H9 (cell line): ENCODE data around the gene CIB4. TPM values are rescaled to one million over a fixed set of nuclear protein-coding genes. Genes with fewer than 3 reads are reported as not detected.
A peak's percentile ranks its signal among the peaks of the same experiment; 100 is the strongest.

Experiments used
- DNase-seq: peaks from one replicate; pipeline ENCODE4 v3.0.0-alpha.2; 2017
- H2AFZ ChIP-seq: one replicate; pipeline ENCODE4 v1.6.1; 2013; ENCODE audit warnings: mild to moderate bottlenecking, low read length, control low read depth, moderate library complexity
- H2AK5ac ChIP-seq: 2 replicates; pipeline ENCODE4 v1.6.1; 2013; ENCODE audit warnings: low read length, control low read depth, mixed read lengths; ENCODE audit not compliant: insufficient read length
- H2BK120ac ChIP-seq: one replicate; pipeline ENCODE4 v1.6.1; 2013; ENCODE audit warnings: low read depth, mild to moderate bottlenecking, low read length, control low read depth, inconsistent platforms; ENCODE audit not compliant: poor library complexity, severe bottlenecking
- H2BK12ac ChIP-seq: 2 replicates; pipeline ENCODE4 v1.6.1; 2013; ENCODE audit warnings: low read length, control low read depth, mixed read lengths, low read depth; ENCODE audit not compliant: insufficient read length
- H2BK15ac ChIP-seq: 2 replicates; pipeline ENCODE4 v1.6.1; 2013; ENCODE audit warnings: low read depth, low read length, control low read depth
- H2BK20ac ChIP-seq: one replicate; pipeline ENCODE4 v1.6.1; 2013; ENCODE audit warnings: low read depth, mild to moderate bottlenecking, low read length, control low read depth, inconsistent platforms; ENCODE audit not compliant: poor library complexity, severe bottlenecking
- H2BK5ac ChIP-seq: 2 replicates; pipeline ENCODE4 v1.6.1; 2013; ENCODE audit warnings: low read length, control low read depth, mixed read lengths; ENCODE audit not compliant: insufficient read length
- H3K14ac ChIP-seq: 2 replicates; pipeline ENCODE4 v1.6.1; 2013; ENCODE audit warnings: low read length, control low read depth; ENCODE audit not compliant: insufficient read depth
- H3K18ac ChIP-seq: 2 replicates; pipeline ENCODE4 v1.6.1; 2013; ENCODE audit warnings: low read depth, mild to moderate bottlenecking, mixed read lengths, low read length, control low read depth; ENCODE audit not compliant: insufficient read length
- H3K23ac ChIP-seq: 2 replicates; pipeline ENCODE4 v1.6.1; 2013; ENCODE audit warnings: low read length, control low read depth, mixed read lengths, low read depth; ENCODE audit not compliant: insufficient read length
- H3K23me2 ChIP-seq: 2 replicates; pipeline ENCODE4 v1.6.1; 2013; ENCODE audit warnings: low read depth, mild to moderate bottlenecking, mixed read lengths, low read length, control low read depth; ENCODE audit not compliant: insufficient read length, poor library complexity, severe bottlenecking
- H3K27ac ChIP-seq: 2 replicates; pipeline ENCODE4 v1.5.1; 2013; ENCODE audit warnings: low read length, control low read depth, mixed read lengths, low read depth; ENCODE audit not compliant: insufficient read length
- H3K27me3 ChIP-seq: 2 replicates; pipeline ENCODE4 v1.6.1; 2013; ENCODE audit warnings: low read length, control low read depth, inconsistent platforms; ENCODE audit not compliant: insufficient read depth
- H3K4ac ChIP-seq: 2 replicates; pipeline ENCODE4 v1.6.1; 2013; ENCODE audit warnings: low read depth, mild to moderate bottlenecking, control low read depth, inconsistent platforms, low read length, moderate library complexity
- H3K4me1 ChIP-seq: 2 replicates; pipeline ENCODE4 v1.6.1; 2013; ENCODE audit warnings: low read length, control low read depth, inconsistent platforms; ENCODE audit not compliant: insufficient read depth
- H3K4me2 ChIP-seq: 2 replicates; pipeline ENCODE4 v1.6.1; 2013; ENCODE audit warnings: low read length, control low read depth, mixed read lengths; ENCODE audit not compliant: insufficient read length, insufficient read depth
- H3K56ac ChIP-seq: 2 replicates; pipeline ENCODE4 v1.6.1; 2013; ENCODE audit warnings: low read depth, mild to moderate bottlenecking, mixed read lengths, low read length, control low read depth; ENCODE audit not compliant: insufficient read length
- H3K79me1 ChIP-seq: 2 replicates; pipeline ENCODE4 v1.6.1; 2013; ENCODE audit warnings: low read depth, mild to moderate bottlenecking, moderate library complexity, low read length, control low read depth, inconsistent platforms; ENCODE audit not compliant: insufficient read depth, poor library complexity, severe bottlenecking
- H3K79me2 ChIP-seq: 2 replicates; pipeline ENCODE4 v1.6.1; 2013; ENCODE audit warnings: low read length, control low read depth, inconsistent platforms; ENCODE audit not compliant: insufficient read depth
- H3K9ac ChIP-seq: 2 replicates; pipeline ENCODE4 v1.6.1; 2013; ENCODE audit warnings: low read length, control low read depth, mixed read lengths; ENCODE audit not compliant: insufficient read length; ENCODE audit errors: extremely low read depth
- H3K9me3 ChIP-seq: one replicate; pipeline ENCODE4 v1.6.1; 2013; ENCODE audit warnings: low read depth, low read length, inconsistent platforms; ENCODE audit not compliant: control insufficient read depth
- H3T11ph ChIP-seq: one replicate; pipeline ENCODE4 v1.6.1; 2013; ENCODE audit warnings: mild to moderate bottlenecking, low read length, control low read depth, inconsistent platforms
- H4K20me1 ChIP-seq: one replicate; pipeline ENCODE4 v1.6.1; 2013; ENCODE audit not compliant: control insufficient read depth, insufficient read length, insufficient read depth
- H4K5ac ChIP-seq: 2 replicates; pipeline ENCODE4 v1.6.1; 2013; ENCODE audit warnings: low read depth, mild to moderate bottlenecking, mixed read lengths, low read length, control low read depth; ENCODE audit not compliant: insufficient read length
- H4K8ac ChIP-seq: replicated peaks from 2 replicates; pipeline ENCODE4 v1.6.1; 2013; ENCODE audit warnings: low read length, control low read depth, mixed read lengths, low read depth; ENCODE audit not compliant: insufficient read length
- H4K91ac ChIP-seq: 2 replicates; pipeline ENCODE4 v1.6.1; 2013; ENCODE audit warnings: low read depth, mild to moderate bottlenecking, moderate library complexity, mixed read lengths, low read length, control low read depth; ENCODE audit not compliant: insufficient read length
- H3K27ac Mint-ChIP-seq, 3 experiments: 2 replicates in 2 of 3; 3 replicates in 1 of 3; pipeline ENCODE4 v1.8.0; 2020 to 2021; ENCODE audit warnings: mixed read lengths in 3 of 3, mild to moderate bottlenecking in 1 of 3, moderate library complexity in 1 of 3
- H3K27me3 Mint-ChIP-seq: 2 replicates; pipeline ENCODE4 v1.8.0; 2021; ENCODE audit warnings: low read depth, mild to moderate bottlenecking, moderate library complexity, mixed read lengths
- H3K36me3 Mint-ChIP-seq, 3 experiments: 2 replicates in 2 of 3; 3 replicates in 1 of 3; pipeline ENCODE4 v1.8.0; 2020 to 2021; ENCODE audit warnings: low read depth in 3 of 3, mixed read lengths in 3 of 3; ENCODE audit not compliant: insufficient read depth in 1 of 3
- H3K4me1 Mint-ChIP-seq, 2 experiments: 2 replicates each; pipeline ENCODE4 v1.8.0; 2020; ENCODE audit warnings: mixed read lengths in 2 of 2
- H3K4me3 Mint-ChIP-seq, 2 experiments: 2 replicates in 1 of 2; 3 replicates in 1 of 2; pipeline ENCODE4 v1.8.0; 2020 to 2021; ENCODE audit warnings: mild to moderate bottlenecking in 2 of 2, mixed read lengths in 2 of 2, moderate library complexity in 1 of 2
- H3K9me3 Mint-ChIP-seq, 2 experiments: 2 replicates in 1 of 2; 3 replicates in 1 of 2; pipeline ENCODE4 v1.8.0; 2020; ENCODE audit warnings: mild to moderate bottlenecking in 2 of 2, mixed read lengths in 2 of 2, moderate library complexity in 1 of 2
- WGBS: extraction: QIAGEN DNeasy Blood & Tissue Kit; methylation state at CpG from one replicate; pipeline ENCODE4 v1.1.7; 2013; ENCODE audit warnings: missing lambda C conversion rate, low lambda C conversion rate, mixed read lengths; ENCODE audit not compliant: insufficient read length; ENCODE audit errors: extremely low coverage; 5-methylcytosine and 5-hydroxymethylcytosine counted together
- total RNA-seq: library from RNA; stranded (reverse); gene quantifications from 2 replicates; pipeline ENCODE4 v1.2.1, GENCODE V29; 2021
- TF ChIP-seq, protein P1 (sequence below): fragments of 200-600 bp; sonication (generic); conservative IDR thresholded peaks from 3 replicates; pipeline ENCODE4 v1.8.0; 2021; ENCODE audit warnings: antibody characterized with exemption, mild to moderate bottlenecking

The CIB4 gene
- total RNA-seq, 1 experiment from 2014 or later: not detected

DNA sequence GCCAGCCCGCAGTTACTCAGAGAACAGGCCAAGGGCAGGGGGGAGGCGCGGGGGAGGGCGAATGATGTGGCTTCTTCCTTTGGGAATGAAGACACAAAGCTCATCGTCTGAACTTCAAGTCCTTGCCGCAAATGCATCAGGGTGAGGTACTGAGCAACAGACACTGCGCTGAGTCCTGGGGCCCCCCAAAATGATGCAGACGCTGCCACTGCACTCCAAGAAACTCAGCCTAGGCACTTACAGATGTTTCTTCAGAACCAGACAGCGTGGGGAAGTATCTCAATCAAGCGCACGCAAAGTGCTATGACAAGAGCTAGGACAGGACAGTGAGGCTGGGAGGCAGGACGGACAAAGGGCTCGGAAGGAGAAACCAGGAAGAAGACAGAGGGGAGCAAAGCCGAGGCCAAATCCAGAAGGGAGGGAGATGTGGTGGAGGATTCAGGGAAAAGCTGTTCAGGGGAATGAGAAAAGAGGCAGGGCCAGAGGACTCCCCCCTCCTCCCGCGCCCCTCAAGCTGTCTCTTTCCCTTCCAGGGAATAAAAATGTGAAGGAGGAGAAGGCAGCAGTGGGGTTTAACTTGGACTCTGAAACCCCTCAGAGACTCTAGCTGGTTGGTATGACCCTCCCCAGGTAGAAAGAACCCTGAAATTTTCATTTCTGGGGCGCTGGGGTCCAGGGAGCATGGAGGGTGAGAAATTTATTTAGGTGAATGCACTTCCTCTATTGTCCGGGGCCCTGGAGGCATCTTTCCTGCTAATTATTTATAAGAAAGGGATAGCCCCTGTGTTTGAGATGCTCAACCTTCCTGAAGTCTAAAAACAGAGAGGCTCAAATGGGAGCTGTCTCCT lies 34.9 kb downstream of the CIB4 start:
- Mint-ChIP-seq H3K4me1 (peaks cover 2 to 16% of the 10 kb centered on the region in 2 experiments; a peak in 3 of 4 replicates), H3K36me3 (no peaks in the 10 kb centered on the region), H3K27me3 (peaks cover 36% of the 10 kb centered on the region), H3K27ac (no peak overlapping the region; a peak in 1 of 7 replicates), H3K9me3 (no peaks in the 10 kb centered on the region), H3K4me3 (no peak overlapping the region)
- H2BK5ac ChIP-seq: no peak overlapping the region
- no peak overlapping the region for H2BK15ac ChIP-seq
- H3K4ac ChIP-seq: no peak overlapping the region
- H3K79me1 ChIP-seq: no peaks in the 10 kb centered on the region
- H3K23ac ChIP-seq: no peak overlapping the region
- H4K5ac ChIP-seq: no peak overlapping the region
- H3K4me2 ChIP-seq: no peak overlapping the region
- H3K27ac ChIP-seq: no peak overlapping the region
- H2AFZ ChIP-seq: no peak overlapping the region
- TF ChIP-seq, protein P1, sequence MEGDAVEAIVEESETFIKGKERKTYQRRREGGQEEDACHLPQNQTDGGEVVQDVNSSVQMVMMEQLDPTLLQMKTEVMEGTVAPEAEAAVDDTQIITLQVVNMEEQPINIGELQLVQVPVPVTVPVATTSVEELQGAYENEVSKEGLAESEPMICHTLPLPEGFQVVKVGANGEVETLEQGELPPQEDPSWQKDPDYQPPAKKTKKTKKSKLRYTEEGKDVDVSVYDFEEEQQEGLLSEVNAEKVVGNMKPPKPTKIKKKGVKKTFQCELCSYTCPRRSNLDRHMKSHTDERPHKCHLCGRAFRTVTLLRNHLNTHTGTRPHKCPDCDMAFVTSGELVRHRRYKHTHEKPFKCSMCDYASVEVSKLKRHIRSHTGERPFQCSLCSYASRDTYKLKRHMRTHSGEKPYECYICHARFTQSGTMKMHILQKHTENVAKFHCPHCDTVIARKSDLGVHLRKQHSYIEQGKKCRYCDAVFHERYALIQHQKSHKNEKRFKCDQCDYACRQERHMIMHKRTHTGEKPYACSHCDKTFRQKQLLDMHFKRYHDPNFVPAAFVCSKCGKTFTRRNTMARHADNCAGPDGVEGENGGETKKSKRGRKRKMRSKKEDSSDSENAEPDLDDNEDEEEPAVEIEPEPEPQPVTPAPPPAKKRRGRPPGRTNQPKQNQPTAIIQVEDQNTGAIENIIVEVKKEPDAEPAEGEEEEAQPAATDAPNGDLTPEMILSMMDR: no peak
- no CpG with 5 or more reads among the region's 18 CpGs for WGBS
- H3T11ph ChIP-seq: no peak overlapping the region
- no peak overlapping the region for H4K8ac ChIP-seq
- peak; percentile 29 for DNase-seq
- H2BK120ac ChIP-seq: no peak overlapping the region
- H3K4me1 ChIP-seq: no peaks in the 10 kb centered on the region
- no peak overlapping the region for H3K9ac ChIP-seq
- peak overlapping the region; percentile 7 for H2BK12ac ChIP-seq
- H3K27me3 ChIP-seq: no peaks in the 10 kb centered on the region
- H2AK5ac ChIP-seq: no peak overlapping the region
- no peak overlapping the region for H3K56ac ChIP-seq
- H3K9me3 ChIP-seq: no peaks in the 10 kb centered on the region
- H2BK20ac ChIP-seq: no peak overlapping the region
- no peak overlapping the region for H3K18ac ChIP-seq
- no peak overlapping the region for H4K91ac ChIP-seq
- no peaks in the 10 kb centered on the region for H3K79me2 ChIP-seq
- no peaks in the 10 kb centered on the region for H4K20me1 ChIP-seq
- H3K23me2 ChIP-seq: no peaks in the 10 kb centered on the region
- H3K14ac ChIP-seq: no peak overlapping the region
